ENCODE data around the gene OR4F15. TPM values are rescaled to one million over a fixed set of nuclear protein-coding genes. Genes with fewer than 3 reads are reported as not detected.
A peak's percentile ranks its signal among the peaks of the same experiment; 100 is the strongest.

OR4F15 gene
- total and polyA plus RNA-seq, 2 of the 4 experiments (the other 2 are of a cell fraction), result 0.36 TPM; not detected in 1

DNA sequence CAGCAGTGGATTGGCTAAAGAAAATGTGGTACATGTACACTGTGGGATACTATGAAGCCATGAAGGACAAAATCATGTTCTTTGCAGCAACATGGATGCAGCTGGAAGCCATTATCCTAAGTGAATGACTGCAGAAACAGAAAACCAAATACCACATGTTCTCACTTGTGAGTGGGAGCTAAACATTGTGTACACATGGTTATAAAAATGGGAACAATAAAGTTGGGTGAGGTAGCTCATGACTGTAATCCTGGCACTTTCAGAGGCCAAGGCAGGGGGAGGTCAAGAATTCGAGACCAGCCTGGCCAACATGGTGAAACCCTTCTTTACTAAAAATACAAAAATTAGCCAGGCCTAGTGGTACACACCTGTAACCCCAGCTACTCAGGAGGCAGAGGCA, 12.3 kb upstream of the OR4F15 start:
- peak overlapping the region; percentile 11; the same call in 1 of the 2 replicates for H3K14ac ChIP-seq (replicated peaks; ENCODE audit: low read depth, low read length)
- H2AFZ ChIP-seq (replicated peaks; ENCODE audit: low read length, poor library complexity), result no peak overlapping the region
- no peaks in the 10 kb centered on the region for H3K79me1 ChIP-seq (ENCODE audit: low read depth in 1 of 2, low read length in 2 of 2)
- peak overlapping the region; percentile 37; the same call in 1 of the 2 replicates for H2BK120ac ChIP-seq (ENCODE audit: low read depth, low read length)
- H3K4me1 ChIP-seq (ENCODE audit: control insufficient read depth, insufficient read depth, low read length), result peaks cover 14% of the 10 kb centered on the region
- no peak overlapping the region for H3K23ac ChIP-seq (ENCODE audit: low read depth, low read length)
- H3K9me1 ChIP-seq (ENCODE audit: insufficient read depth, low read length), result no peaks in the 10 kb centered on the region; the same call in none of the 2 replicates
- 0 out of 2 replicates have a peak, but pooled peaks cover 2% of the 10 kb centered on the region for H3K9me3 ChIP-seq (ENCODE audit: control insufficient read depth, insufficient read depth, low read length)
- 0 out of 4 replicates have a peak overlapping the region, but pooled peaks of 1 of the 2 experiments have one; percentile 14 for H4K8ac ChIP-seq (ENCODE audit: low read depth in 2 of 2, low read length in 2 of 2)
- WGBS, 2 experiments (ENCODE audit: extremely low coverage in 2 of 2, insufficient read length in 1 of 2), result no CpG with 5 or more reads among the region's 1 CpG
- ATAC-seq (ENCODE audit: low read depth) (no peak), DNase-seq (no peak)
- H3K27ac ChIP-seq (ENCODE audit: insufficient read depth, low read length), result no peak overlapping the region
- in situ Hi-C loops (cut with MboI; ENCODE audit: low sequenced_read_pairs) (no loop called here), intact Hi-C loops (cut with micrococcal nuclease) (no loop called here), dilution Hi-C loops (cut with HindIII; ENCODE audit: low sequenced_read_pairs, unreplicated experiment) (no loop called here)
- 0 out of 3 replicates have a peak overlapping the region, but pooled peaks have one; percentile 26 for H2BK15ac ChIP-seq (ENCODE audit: low read depth, low read length)
- TF ChIP-seq POLR2A (IDR thresholded peaks at IDR 0.05; ENCODE audit: low read depth, low read length) (no peak), BHLHE40 (IDR thresholded peaks at IDR 0.05; ENCODE audit: low read depth, low read length) (no peak), RCOR1 (IDR thresholded peaks at IDR 0.05; ENCODE audit: insufficient replicate concordance, low read length) (no peak), RAD21 (IDR thresholded peaks at IDR 0.05; ENCODE audit: low read length) (no peak), MAZ (IDR thresholded peaks at IDR 0.05; ENCODE audit: borderline replicate concordance, low read depth, low read length) (no peak), NFE2L2 (IDR thresholded peaks at IDR 0.05; ENCODE audit: low read depth, low read length) (no peak), CHD1 (IDR thresholded peaks at IDR 0.05; ENCODE audit: low read depth, low read length) (no peak), MXI1 (IDR thresholded peaks at IDR 0.05; ENCODE audit: borderline replicate concordance, low read depth, low read length) (no peak)
- TF ChIP-seq, protein P1, sequence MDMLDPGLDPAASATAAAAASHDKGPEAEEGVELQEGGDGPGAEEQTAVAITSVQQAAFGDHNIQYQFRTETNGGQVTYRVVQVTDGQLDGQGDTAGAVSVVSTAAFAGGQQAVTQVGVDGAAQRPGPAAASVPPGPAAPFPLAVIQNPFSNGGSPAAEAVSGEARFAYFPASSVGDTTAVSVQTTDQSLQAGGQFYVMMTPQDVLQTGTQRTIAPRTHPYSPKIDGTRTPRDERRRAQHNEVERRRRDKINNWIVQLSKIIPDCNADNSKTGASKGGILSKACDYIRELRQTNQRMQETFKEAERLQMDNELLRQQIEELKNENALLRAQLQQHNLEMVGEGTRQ (IDR thresholded peaks at IDR 0.05; ENCODE audit: low read depth, low read length), result no peak
- H3K18ac ChIP-seq (ENCODE audit: low read depth, low read length), result peak overlapping the region; percentile 32; the same call in 1 of the 2 replicates
- no peak overlapping the region for H3K4me3 ChIP-seq (ENCODE audit: insufficient read depth, low read depth, low read length)
- ChIA-PET CTCF (no interaction called here), POLR2A (ENCODE audit: unreplicated experiment) (no interaction called here)
- no peak overlapping the region for H3K4me2 ChIP-seq (ENCODE audit: low read depth, low read length)
- peak overlapping the region; percentile 7; the same call in 1 of the 2 replicates for H3K4ac ChIP-seq (ENCODE audit: low read depth, low read length)
- H2AK9ac ChIP-seq (replicated peaks; ENCODE audit: low read depth, low read length, poor library complexity), result no peak overlapping the region
- H3K36me3 ChIP-seq (ENCODE audit: control insufficient read depth, insufficient read depth, low read length), result no peaks in the 10 kb centered on the region
- H3K27me3 ChIP-seq (ENCODE audit: control insufficient read depth, insufficient read depth, low read length), result no peaks in the 10 kb centered on the region
- no peak overlapping the region for H4K5ac ChIP-seq (ENCODE audit: low read depth, low read length)
- H3K9ac ChIP-seq (ENCODE audit: low read depth, low read length), result no peak overlapping the region
- BruUV-seq (replicated peaks), result no TSS peak
- H2AK5ac ChIP-seq (ENCODE audit: low read depth, low read length), result peak overlapping the region; percentile 35; the same call in 1 of the 2 replicates
- H4K91ac ChIP-seq (ENCODE audit: insufficient read depth, low read depth, low read length), result no peak overlapping the region; the same call in 1 of the 2 replicates
- H4K20me1 ChIP-seq (ENCODE audit: insufficient read depth, low read length), result no peaks in the 10 kb centered on the region
- peak overlapping the region; percentile 47; the same call in 1 of the 2 replicates for H2BK20ac ChIP-seq (ENCODE audit: low read depth, low read length)
- no peak overlapping the region for H3K56ac ChIP-seq (ENCODE audit: extremely low read depth, insufficient read depth, low read length)
- H2BK5ac ChIP-seq (ENCODE audit: low read depth, low read length, poor library complexity, severe bottlenecking), result no peak overlapping the region

Measured in IMR-90 (cell line).